HCT116 (cell line): Measurements from ENCODE around the gene TMIGD2. TPM values are rescaled to one million over a fixed set of nuclear protein-coding genes. Genes with fewer than 3 reads are reported as not detected.

Experiments used
- ATAC-seq: fragments of 200-7000 bp; cut with Tn5 transposase; 2 replicates; pipeline ENCODE4 v1.9.1; 2020; ENCODE audit warnings: mild to moderate bottlenecking, moderate library complexity
- BruUV-seq: library from RNA; stranded (reverse); fragments of 400-500 nt; replicated peaks from 2 replicates; lab custom pipeline; 2021; lab: Mats Ljungman, UMichigan
- CTCF ChIA-PET: fragments of 300-600 bp; sonication (Branson Sonifier 250); formaldehyde crosslinking; loops from one replicate; lab custom pipeline; 2021; ENCODE audit warnings: antibody characterized with exemption; lab: Charles Lee
- POLR2A ChIA-PET: fragments of 300-600, 350-600 bp; sonication (Branson Sonifier 250); formaldehyde crosslinking; loops from one replicate; lab custom pipeline; 2021; ENCODE audit warnings: antibody characterized with exemption; lab: Charles Lee
- RAD21 ChIA-PET, 2 experiments: fragments of 300-600 bp; sonication (Branson Sonifier 250); formaldehyde crosslinking; loops; one replicate each; lab custom pipeline; 2023; ENCODE audit warnings: low total read pairs in 2 of 2; ENCODE audit not compliant: uncharacterized antibody in 2 of 2, unreplicated experiment in 2 of 2, low non-redundant PET in 1 of 2; lab: Charles Lee
- DNase-seq: peaks from one replicate; pipeline ENCODE4 v3.0.0-alpha.2; 2010; ENCODE audit warnings: low read depth, low spot score
- H2AFZ ChIP-seq: fragments of 200-600 bp; shearing (Covaris generic), sonication (generic); 2 replicates; pipeline ENCODE4 v1.6.1; 2017; ENCODE audit warnings: low read depth, mixed run types, mixed read lengths, antibody characterized with exemption, low read length; ENCODE audit not compliant: poor library complexity, severe bottlenecking
- H3K27ac ChIP-seq: 2 replicates; pipeline ENCODE4 v1.5.1; 2012; ENCODE audit warnings: low read depth, low read length
- H3K27me3 ChIP-seq: fragments of 200-600 bp; sonication (generic); 2 replicates; pipeline ENCODE4 v1.6.1; 2016; ENCODE audit warnings: mixed run types, low read length, mixed read lengths; ENCODE audit not compliant: insufficient read depth
- H3K36me3 ChIP-seq, 2 experiments: fragments of 200-500 bp in 1 of 2; fragments of 200-600 bp in 1 of 2; sonication (Bioruptor generic) in 1 of 2; sonication (generic) in 1 of 2; 2 replicates each; pipeline versions ENCODE4 v1.5.1 to v1.6.1; 2014 to 2016; ENCODE audit warnings: low read length in 2 of 2, inconsistent platforms in 1 of 2, mixed read lengths in 1 of 2, mixed run types in 1 of 2; ENCODE audit not compliant: insufficient read depth in 2 of 2, control insufficient read depth in 1 of 2
- H3K4me1 ChIP-seq, 2 experiments: fragments of 200-600 bp in 1 of 2; sonication (generic) in 1 of 2; 2 replicates each; pipeline versions ENCODE4 v1.5.1 to v1.6.1; 2012 to 2017; ENCODE audit warnings: low read length in 2 of 2, inconsistent platforms in 1 of 2, mild to moderate bottlenecking in 1 of 2, mixed read lengths in 1 of 2, mixed run types in 1 of 2, moderate library complexity in 1 of 2; ENCODE audit not compliant: insufficient read depth in 2 of 2, control insufficient read depth in 1 of 2
- H3K4me2 ChIP-seq: fragments of 200-600 bp; sonication (generic); 2 replicates; pipeline ENCODE4 v1.6.1; 2017; ENCODE audit warnings: mixed run types, low read length, mixed read lengths
- H3K4me3 ChIP-seq, 2 experiments: fragments of 200-600 bp in 1 of 2; sonication (generic) in 1 of 2; replicated peaks in 1 of 2; 2 replicates each; pipeline ENCODE4 v1.5.1; 2011 to 2016; ENCODE audit warnings: low read length in 2 of 2, control low read depth in 1 of 2, low read depth in 1 of 2, mild to moderate bottlenecking in 1 of 2, mixed read lengths in 1 of 2, mixed run types in 1 of 2
- H3K79me2 ChIP-seq: fragments of 200-600 bp; sonication (generic); 2 replicates; pipeline ENCODE4 v1.6.1; 2017; ENCODE audit warnings: mild to moderate bottlenecking, mixed run types, low read length, moderate library complexity, mixed read lengths; ENCODE audit not compliant: insufficient read depth
- H3K9ac ChIP-seq: fragments of 200-600 bp; sonication (generic); 2 replicates; pipeline ENCODE4 v1.6.1; 2016; ENCODE audit warnings: low read length, mixed read lengths
- H3K9me2 ChIP-seq: fragments of 200-600 bp; sonication (generic), shearing (Covaris generic); 2 replicates; pipeline ENCODE4 v1.6.1; 2017; ENCODE audit warnings: mixed run types, mild to moderate bottlenecking, moderate library complexity; ENCODE audit not compliant: insufficient read depth
- H3K9me3 ChIP-seq, 2 experiments: fragments of 200-500 bp in 1 of 2; fragments of 200-600 bp in 1 of 2; sonication (Bioruptor generic) in 1 of 2; sonication (generic) in 1 of 2; 2 replicates each; pipeline ENCODE4 v1.6.1; 2014 to 2017; ENCODE audit warnings: low read length in 2 of 2, mixed read lengths in 2 of 2, inconsistent platforms in 1 of 2, low read depth in 1 of 2, mild to moderate bottlenecking in 1 of 2, mixed run types in 1 of 2, moderate library complexity in 1 of 2; ENCODE audit not compliant: control insufficient read depth in 1 of 2, insufficient read depth in 1 of 2
- H4K20me1 ChIP-seq: fragments of 200-600 bp; sonication (generic), shearing (Covaris generic); 2 replicates; pipeline ENCODE4 v1.6.1; 2017; ENCODE audit warnings: mixed run types, mild to moderate bottlenecking, moderate library complexity; ENCODE audit not compliant: insufficient read depth
- CEBPB ChIP-seq: IDR thresholded peaks from 2 replicates; pipeline ENCODE4 v1.6.1; 2012; ENCODE audit warnings: low read depth
- EGR1 ChIP-seq: IDR thresholded peaks from 2 replicates; pipeline ENCODE4 v1.6.1; 2012; ENCODE audit warnings: low read depth
- EZH2 ChIP-seq: fragments of 200-600 bp; sonication (generic); IDR thresholded peaks from 2 replicates; pipeline ENCODE4 v1.6.1; 2017; ENCODE audit warnings: antibody characterized with exemption, mixed run types
- FOSL1 ChIP-seq: IDR thresholded peaks from 2 replicates; pipeline ENCODE4 v1.6.1; 2012; ENCODE audit warnings: low read depth
- POLR2A ChIP-seq: IDR thresholded peaks from 2 replicates; pipeline ENCODE4 v1.7.0; 2011; ENCODE audit warnings: borderline replicate concordance; ENCODE audit not compliant: insufficient read depth, insufficient read length; ENCODE audit errors: extremely low read depth
- POLR2AphosphoS5 ChIP-seq: IDR thresholded peaks from 2 replicates; pipeline ENCODE4 v1.6.1; 2011; ENCODE audit warnings: mild to moderate bottlenecking, low read depth, low read length, moderate library complexity
- RAD21 ChIP-seq: IDR thresholded peaks from 2 replicates; pipeline ENCODE4 v1.6.1; 2012; ENCODE audit warnings: low read depth, mild to moderate bottlenecking
- SP1 ChIP-seq: IDR thresholded peaks from 2 replicates; pipeline ENCODE4 v1.6.1; 2012; ENCODE audit warnings: low read depth
- SRF ChIP-seq: IDR thresholded peaks from 2 replicates; pipeline ENCODE4 v1.6.1; 2012; ENCODE audit warnings: low read depth
- ZFX ChIP-seq: fragments of 450-650 bp; IDR thresholded peaks from 2 replicates; pipeline ENCODE4 v1.6.1; 2017
- intact Hi-C: fragments of 100-400 bp; cut with micrococcal nuclease; formaldehyde crosslinking; loops from 2 replicates; pipeline ENCODE4 v1.10.0; 2022
- total RNA-seq: library from RNA; stranded (reverse); gene quantifications from one replicate; pipeline ENCODE4 v1.2.1, GENCODE V29; 2021; ENCODE audit not compliant: unreplicated experiment
- TF ChIP-seq, protein P1 (sequence below): IDR thresholded peaks from 2 replicates; pipeline ENCODE4 v1.6.1; 2012
- TF ChIP-seq, protein P2 (sequence below): IDR thresholded peaks from 2 replicates; pipeline ENCODE4 v1.6.1; 2012
- TF ChIP-seq, protein P3 (sequence below): IDR thresholded peaks from 2 replicates; pipeline ENCODE4 v1.6.1; 2012; ENCODE audit warnings: low read depth

Gene TMIGD2
- total RNA-seq, 1 experiment from 2014 or later, result not detected

DNA sequence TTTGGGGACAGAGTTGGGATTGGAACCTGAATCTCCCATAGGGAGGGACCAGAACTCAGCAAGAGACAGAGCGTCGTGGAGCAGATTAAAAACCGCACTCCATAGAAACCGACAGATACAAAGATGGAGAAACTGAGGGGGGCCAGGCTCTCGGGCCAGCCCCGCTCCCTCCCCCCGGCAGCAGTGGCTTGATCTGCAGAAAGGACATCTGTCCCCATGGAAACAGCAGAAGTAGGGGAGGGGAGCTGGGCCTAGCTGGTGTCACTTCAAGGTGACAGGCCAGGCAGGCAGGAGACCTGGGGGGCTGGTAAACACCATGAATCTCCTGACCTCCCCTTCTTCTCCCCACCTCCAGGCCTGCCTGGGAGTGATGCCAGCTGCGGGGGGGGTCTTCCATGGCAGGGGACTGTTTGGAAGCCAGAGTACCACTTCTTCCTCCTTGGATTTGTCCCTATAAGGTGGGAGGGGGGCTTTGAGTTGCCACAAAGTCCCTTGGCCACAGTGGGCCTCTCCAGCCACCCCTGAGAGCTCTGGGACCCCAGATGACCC lies 10.9 kb downstream of the TMIGD2 start:
- ATAC-seq (no peak), DNase-seq (no peak)
- H3K4me2 ChIP-seq, result no peak overlapping the region
- H3K9ac ChIP-seq, result no peak overlapping the region
- H3K27me3 ChIP-seq, result no peaks in the 10 kb centered on the region
- no peak overlapping the region for H3K4me3 ChIP-seq
- POLR2A ChIA-PET, result no interaction called here
- no peaks in the 10 kb centered on the region for H3K9me2 ChIP-seq
- no peaks in the 10 kb centered on the region for H3K36me3 ChIP-seq
- H2AFZ ChIP-seq, result no peak overlapping the region
- H3K9me3 ChIP-seq, result no peaks in the 10 kb centered on the region
- no TSS peak for BruUV-seq
- no peaks in the 10 kb centered on the region for H4K20me1 ChIP-seq
- CTCF ChIA-PET, result no interaction called here
- no peak overlapping the region for H3K27ac ChIP-seq
- TF ChIP-seq, protein P1, sequence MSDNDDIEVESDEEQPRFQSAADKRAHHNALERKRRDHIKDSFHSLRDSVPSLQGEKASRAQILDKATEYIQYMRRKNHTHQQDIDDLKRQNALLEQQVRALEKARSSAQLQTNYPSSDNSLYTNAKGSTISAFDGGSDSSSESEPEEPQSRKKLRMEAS, result no peak
- TF ChIP-seq RAD21 (no peak), EGR1 (no peak), POLR2A (no peak), POLR2AphosphoS5 (no peak), FOSL1 (no peak), ZFX (no peak), CEBPB (no peak)
- TF ChIP-seq, protein P2, sequence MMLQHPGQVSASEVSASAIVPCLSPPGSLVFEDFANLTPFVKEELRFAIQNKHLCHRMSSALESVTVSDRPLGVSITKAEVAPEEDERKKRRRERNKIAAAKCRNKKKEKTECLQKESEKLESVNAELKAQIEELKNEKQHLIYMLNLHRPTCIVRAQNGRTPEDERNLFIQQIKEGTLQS, result no peak
- H3K4me1 ChIP-seq, result peaks cover 7 to 14% of the 10 kb centered on the region in 2 experiments; a peak in 3 of 4 replicates
- intact Hi-C loops, result no loop called here
- no peaks in the 10 kb centered on the region for H3K79me2 ChIP-seq
- RAD21 ChIA-PET, result no interaction called here

DNA sequence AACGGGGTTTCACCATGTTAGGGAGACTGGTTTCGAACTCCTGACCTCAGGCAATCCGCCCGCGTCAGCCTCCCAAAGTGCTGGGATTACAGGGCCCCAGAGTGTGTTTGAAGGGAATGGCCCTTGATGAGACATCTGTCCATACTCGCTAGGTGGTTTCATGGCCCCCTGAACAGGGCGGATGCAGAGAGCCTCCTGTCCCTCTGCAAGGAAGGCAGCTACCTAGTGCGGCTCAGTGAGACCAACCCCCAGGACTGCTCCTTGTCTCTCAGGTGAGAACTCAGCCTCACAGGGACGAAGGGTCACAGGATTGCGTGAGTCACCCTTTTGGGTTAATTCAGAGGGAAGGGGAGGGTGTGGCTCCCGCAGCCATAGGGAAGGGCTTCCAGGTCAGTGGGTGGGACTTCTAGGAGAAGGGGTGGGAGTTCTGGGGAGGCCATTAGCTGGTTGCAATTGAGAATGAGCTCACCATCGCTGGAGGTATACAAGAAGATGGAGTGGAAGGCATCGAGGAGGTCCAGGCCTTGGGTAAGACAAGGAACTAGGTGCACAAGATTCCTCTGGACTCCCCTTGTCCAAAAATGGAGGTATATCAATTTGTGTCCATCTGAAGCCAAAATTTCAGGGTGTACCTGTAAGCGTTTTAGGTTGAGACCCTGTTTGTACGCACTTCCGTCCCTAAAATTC lies 14.0 kb downstream of the TMIGD2 start:
- H3K36me3 ChIP-seq, result no peaks in the 10 kb centered on the region
- peak; percentile 51 for DNase-seq
- ATAC-seq, result peak; percentile 93
- peak overlapping the region; percentile 56 for H3K4me2 ChIP-seq
- H3K4me3 ChIP-seq, result peak overlapping the region in 1 of 2 experiments; percentile 22; a peak in 2 of 4 replicates
- H3K9ac ChIP-seq, result 0 out of 2 replicates have a peak overlapping the region, but pooled peaks have one; percentile 16
- ChIA-PET CTCF (interaction anchor here (0.7 to 1.3 kb wide), 3 partner anchors 10 to 64 kb away, joined by 3 to 4 read pairs (median 3); no protein-coding TSS in a partner anchor), RAD21 (no interaction called here), POLR2A (interaction anchor here (1.0 kb wide), 1 partner anchor 55 kb away, joined by 3 read pairs; the partner anchor contains the start of gene MPND)
- intact Hi-C loops, result no loop called here
- H3K27me3 ChIP-seq, result no peaks in the 10 kb centered on the region
- H3K9me2 ChIP-seq, result no peaks in the 10 kb centered on the region
- no TSS peak for BruUV-seq
- no peaks in the 10 kb centered on the region for H3K9me3 ChIP-seq
- H3K27ac ChIP-seq, result peak overlapping the region; percentile 2; the same call in 1 of the 2 replicates
- peaks cover 12 to 28% of the 10 kb centered on the region in 2 experiments; a peak in 3 of 4 replicates for H3K4me1 ChIP-seq
- H3K79me2 ChIP-seq, result no peaks in the 10 kb centered on the region
- H4K20me1 ChIP-seq, result no peaks in the 10 kb centered on the region
- H2AFZ ChIP-seq, result no peak overlapping the region
- TF ChIP-seq SP1 (no peak), ZFX (no peak), EZH2 (no peak), SRF (no peak), RAD21 (no peak)
- TF ChIP-seq, protein P1, result no peak
- TF ChIP-seq, protein P3, sequence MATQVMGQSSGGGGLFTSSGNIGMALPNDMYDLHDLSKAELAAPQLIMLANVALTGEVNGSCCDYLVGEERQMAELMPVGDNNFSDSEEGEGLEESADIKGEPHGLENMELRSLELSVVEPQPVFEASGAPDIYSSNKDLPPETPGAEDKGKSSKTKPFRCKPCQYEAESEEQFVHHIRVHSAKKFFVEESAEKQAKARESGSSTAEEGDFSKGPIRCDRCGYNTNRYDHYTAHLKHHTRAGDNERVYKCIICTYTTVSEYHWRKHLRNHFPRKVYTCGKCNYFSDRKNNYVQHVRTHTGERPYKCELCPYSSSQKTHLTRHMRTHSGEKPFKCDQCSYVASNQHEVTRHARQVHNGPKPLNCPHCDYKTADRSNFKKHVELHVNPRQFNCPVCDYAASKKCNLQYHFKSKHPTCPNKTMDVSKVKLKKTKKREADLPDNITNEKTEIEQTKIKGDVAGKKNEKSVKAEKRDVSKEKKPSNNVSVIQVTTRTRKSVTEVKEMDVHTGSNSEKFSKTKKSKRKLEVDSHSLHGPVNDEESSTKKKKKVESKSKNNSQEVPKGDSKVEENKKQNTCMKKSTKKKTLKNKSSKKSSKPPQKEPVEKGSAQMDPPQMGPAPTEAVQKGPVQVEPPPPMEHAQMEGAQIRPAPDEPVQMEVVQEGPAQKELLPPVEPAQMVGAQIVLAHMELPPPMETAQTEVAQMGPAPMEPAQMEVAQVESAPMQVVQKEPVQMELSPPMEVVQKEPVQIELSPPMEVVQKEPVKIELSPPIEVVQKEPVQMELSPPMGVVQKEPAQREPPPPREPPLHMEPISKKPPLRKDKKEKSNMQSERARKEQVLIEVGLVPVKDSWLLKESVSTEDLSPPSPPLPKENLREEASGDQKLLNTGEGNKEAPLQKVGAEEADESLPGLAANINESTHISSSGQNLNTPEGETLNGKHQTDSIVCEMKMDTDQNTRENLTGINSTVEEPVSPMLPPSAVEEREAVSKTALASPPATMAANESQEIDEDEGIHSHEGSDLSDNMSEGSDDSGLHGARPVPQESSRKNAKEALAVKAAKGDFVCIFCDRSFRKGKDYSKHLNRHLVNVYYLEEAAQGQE, result no peak
